Hepatic stellate cell (primary cell): ENCODE measurements around the gene TMTC1.
A peak's percentile ranks its signal among the peaks of the same experiment; 100 is the strongest.

Experiments
- DNase-seq: peaks from one replicate; pipeline ENCODE4 v3.0.0; 2011; ENCODE audit warnings: low spot score

Gene TMTC1

GRCh38 chr12:29531471-29531870, 252.3 kb downstream of the TMTC1 start:
- DNase-seq: no peak

DNA sequence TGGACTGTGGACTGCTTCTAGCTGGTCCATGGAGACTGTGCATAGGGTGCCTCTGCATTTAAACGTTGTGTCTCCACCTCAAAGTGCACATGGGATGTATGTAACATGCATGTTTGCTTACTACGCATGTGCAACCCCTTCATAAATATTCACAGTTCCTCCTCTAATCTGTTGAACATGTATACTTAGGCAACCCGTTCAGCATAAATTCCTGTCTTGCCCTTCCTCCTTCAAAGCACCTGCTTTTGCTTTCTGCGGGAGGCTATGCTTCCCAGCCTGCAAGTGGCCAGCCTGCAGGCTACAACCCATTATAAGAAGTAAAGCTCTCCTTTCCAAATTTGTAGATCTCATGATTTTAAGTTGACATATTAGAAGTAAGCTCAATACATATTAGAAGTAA, 253.3 kb downstream of the TMTC1 start:
- no peak for DNase-seq

DNA sequence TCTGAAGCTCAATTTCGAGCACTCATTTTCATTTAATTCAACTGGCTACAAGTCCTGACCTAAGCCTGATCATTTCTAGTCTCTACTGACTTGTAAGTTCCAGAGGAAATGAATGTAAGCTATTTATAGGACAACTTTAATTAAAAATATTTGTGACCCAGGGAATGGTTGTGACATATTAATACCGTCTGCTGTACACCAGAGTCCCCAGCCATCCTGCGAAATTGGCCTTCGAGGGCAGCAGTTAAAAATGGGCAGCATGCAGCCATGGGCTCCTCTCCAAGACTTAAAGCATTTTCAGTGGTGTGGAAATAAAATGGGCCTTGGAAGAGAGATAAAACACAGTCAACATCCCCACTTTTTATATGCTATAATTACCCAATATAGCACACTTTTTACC, 255.6 kb downstream of the TMTC1 start:
- no peak for DNase-seq

GRCh38 chr12:29521951-29522350, 261.8 kb downstream of the TMTC1 start:
- DNase-seq: no peak

GRCh38 chr12:29519585-29520182, 264.1 kb downstream of the TMTC1 start:
- DNase-seq: peak; percentile 4

DNA sequence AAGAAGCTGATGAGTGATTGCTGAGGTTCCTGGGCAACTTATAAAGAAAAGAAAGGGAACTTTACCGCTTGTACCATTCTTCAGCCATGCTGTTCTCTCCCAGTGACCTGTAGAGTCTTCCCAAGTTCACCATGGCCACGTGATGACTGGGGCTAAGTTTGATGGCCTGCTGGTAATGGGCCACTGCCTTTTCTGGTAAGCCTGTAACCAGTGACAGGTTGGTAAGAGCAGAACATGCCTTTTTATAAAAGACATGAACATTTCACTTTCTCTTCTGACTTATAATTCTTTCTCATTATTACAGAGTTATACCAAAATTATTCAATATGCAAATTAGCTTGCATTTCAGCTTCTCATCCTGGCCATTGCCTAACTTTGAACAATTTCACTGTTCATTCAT, 265.3 kb downstream of the TMTC1 start:
- no peak for DNase-seq

DNA sequence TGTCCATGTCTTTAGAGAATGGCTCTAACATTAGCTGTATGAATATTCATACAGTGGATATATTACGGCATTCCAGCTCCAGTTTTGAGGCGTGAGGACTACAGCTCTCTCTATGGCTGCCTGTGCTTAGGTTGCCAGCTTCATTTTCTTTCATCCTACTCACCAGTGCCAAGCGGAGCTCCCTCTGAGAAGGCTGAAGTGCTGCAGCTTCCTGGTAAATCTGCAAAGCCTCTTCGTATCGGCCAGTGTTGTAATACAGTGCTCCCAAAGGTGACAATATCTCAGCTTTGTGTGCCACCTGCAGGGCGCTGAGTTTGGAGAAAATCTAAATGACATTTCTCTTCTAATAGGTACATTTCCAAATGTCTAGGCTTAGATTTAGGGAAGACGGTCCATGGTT, 266.5 kb downstream of the TMTC1 start:
- DNase-seq: no peak

DNA sequence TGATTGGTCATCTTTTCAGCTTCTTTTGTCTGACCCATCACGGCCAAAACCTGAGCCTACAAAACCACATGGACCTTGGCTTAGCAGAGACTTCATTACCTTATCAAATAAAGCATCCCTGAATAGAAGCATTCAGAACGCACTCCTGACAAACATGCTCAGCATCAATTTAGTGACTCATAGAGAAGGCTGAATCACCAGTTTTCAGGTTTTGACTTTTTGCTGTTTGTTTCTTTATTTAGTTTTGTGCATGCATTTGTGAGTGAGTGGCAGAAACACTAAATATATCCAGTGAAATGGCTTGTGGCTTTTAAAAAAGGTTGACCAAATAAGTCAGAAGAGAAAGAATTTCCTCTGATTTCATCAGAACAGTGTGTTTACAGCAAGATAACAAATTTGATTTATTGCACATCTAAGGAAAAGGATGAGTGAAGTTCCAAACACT, 267.3 kb downstream of the TMTC1 start:
- peak; percentile 4 for DNase-seq

GRCh38 chr12:29510591-29511185, 273.1 kb downstream of the TMTC1 start:
- no peak for DNase-seq

DNA sequence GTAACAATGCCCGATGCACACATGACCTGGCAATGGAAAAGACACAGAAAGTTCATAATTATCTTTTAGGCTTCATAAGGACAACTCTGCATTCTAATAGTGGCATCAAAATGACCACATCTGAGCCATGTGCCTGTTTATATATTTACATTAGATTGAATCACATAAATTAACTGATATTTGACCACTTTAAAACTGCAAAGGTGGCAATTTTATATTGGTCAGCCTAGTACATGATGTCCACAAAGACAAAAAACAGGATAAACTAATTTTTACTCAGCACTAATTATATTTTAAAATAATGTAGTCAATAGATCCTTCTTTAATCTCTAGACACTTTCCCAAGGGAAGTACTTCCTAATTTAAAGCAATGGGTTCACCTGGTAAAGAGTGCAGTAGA, 274.2 kb downstream of the TMTC1 start:
- DNase-seq: no peak

DNA sequence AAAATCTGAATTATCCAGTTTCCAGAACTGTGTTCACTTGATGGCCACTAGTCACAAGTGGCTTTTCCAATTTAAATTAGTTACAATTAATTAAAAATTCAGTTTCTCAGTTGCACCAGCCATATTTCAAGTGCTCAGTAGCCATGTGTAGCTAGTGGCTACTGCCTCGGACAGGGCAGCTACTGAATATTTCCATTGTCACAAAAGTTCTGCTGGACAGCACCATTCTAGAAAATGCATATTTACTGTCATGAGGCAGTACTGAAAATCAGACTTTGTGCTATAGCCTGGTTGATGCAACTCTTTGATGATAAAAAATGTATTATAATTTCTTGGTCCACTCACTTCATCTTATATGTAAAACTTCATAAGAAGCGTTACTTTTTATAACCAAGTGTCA, 274.8 kb downstream of the TMTC1 start:
- DNase-seq: no peak

- DNase-seq: no peak
Measured at GRCh38 chr12:29505122-29505521, 278.6 kb downstream of the TMTC1 start.

DNA sequence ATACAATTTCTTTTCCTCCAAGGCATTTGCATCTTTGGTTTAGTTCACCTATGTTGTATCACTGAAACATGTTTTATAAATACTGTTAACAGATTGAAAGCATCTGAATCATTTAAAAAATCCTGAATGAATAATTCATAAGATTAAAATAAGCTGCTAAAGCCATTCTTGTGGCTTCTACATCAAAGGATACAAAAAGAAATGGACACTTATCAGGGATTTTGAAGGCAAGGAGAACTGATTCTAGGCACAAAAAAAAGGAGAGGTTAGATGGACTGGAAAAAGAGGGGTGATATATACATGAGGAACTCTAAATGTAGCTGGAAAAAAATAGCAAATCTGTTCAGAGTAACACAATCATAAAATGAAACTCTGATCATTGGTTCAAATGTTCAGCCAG, 280.5 kb downstream of the TMTC1 start:
- no peak for DNase-seq

DNA sequence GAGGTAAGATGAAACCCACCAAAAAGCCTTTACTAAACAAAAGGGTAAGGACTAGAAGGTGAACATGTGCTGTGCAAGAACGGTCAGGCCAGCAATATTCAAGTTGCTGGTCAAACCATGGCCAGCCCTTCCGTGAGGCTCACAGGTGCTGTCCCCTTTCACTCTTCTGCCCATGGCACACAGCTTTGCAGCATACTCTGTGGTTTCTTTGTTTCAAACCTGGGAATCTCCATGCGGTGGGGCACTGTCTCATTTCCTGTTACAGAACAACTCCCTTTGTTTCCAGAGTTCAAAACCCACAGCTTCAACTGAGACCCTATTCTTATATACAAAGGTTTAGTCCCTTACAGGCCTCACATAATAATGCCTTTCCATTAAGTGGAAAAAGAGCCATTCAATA, 284.5 kb downstream of the TMTC1 start:
- no peak for DNase-seq

GRCh38 chr12:29497588-29497987, 286.2 kb downstream of the TMTC1 start, which contains the start of gene OVCH1:
OVCH1 (minus strand) TSS chr12:29497686; CDS start chr12:29497686, 0 bp downstream.
- no peak for DNase-seq

DNA sequence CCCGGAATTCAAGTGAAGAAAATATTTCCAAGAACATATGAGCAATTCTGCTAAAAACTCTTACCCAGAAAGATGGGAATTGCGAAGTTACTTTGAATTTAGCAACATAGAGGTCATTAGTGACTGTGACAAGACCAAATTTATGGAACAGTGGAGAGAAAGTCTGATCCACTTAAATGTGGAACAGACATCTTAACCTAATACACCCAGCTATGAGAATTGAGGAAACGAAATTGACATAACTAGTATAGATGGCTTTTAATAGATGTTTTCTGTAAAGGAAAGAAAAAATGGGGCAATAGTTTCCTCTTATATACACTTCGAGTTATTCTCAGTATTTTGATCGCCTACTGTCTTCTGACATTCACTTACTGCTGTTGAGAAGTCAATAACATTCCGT, 290.9 kb downstream of the TMTC1 start:
- no peak for DNase-seq

GRCh38 chr12:29486972-29487371, 296.8 kb downstream of the TMTC1 start:
- no peak for DNase-seq

GRCh38 chr12:29463198-29463597, 320.5 kb downstream of the TMTC1 start:
- DNase-seq: no peak

DNA sequence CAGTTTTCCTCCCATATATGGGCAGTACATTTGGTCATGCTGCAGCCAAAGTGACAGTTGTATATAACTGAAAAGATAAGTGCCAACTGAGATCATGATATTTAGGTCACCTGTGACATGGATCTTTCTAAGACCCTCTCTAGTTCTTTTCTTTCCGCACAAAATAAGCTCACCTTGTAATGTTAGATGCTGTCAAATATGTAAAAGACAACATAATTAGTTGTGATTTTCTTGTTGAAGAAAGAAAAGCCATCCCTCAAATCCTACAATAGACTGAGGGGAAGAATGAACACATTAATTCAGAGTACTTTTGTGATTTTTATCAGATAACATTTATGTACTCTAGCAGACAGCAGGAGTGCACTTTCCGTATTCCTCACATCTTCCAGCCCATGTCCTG, 323.7 kb downstream of the TMTC1 start:
- DNase-seq: no peak

GRCh38 chr12:29455087-29455486, 328.7 kb downstream of the TMTC1 start:
- DNase-seq: no peak

GRCh38 chr12:29451888-29452287, 331.9 kb downstream of the TMTC1 start:
- DNase-seq: no peak
